IMR-90 (cell line): ENCODE measurements around the gene FER. TPM values are rescaled to one million over a fixed set of nuclear protein-coding genes. Genes with fewer than 3 reads are reported as not detected.
A peak's percentile ranks its signal among the peaks of the same experiment; 100 is the strongest.

Experiments used
- ATAC-seq: fragments of 200-7000 bp; cut with Tn5 transposase; 2 replicates; pipeline ENCODE4 v1.9.1; 2020; ENCODE audit warnings: low read depth, mild to moderate bottlenecking, moderate library complexity
- BruUV-seq: library from RNA; stranded (reverse); fragments of 400-500 nt; replicated peaks from 2 replicates; lab custom pipeline; 2021; lab: Mats Ljungman, UMichigan
- CTCF ChIA-PET: fragments of 300-600 bp; formaldehyde crosslinking; extraction: SDS; loops from one replicate; lab custom pipeline; 2021; ENCODE audit warnings: antibody characterized with exemption; lab: Yijun Ruan, JAX
- POLR2A ChIA-PET: fragments of 300-600 bp; sonication (Branson Sonifier 250); formaldehyde crosslinking; loops from one replicate; lab custom pipeline; 2022; ENCODE audit warnings: antibody characterized with exemption; ENCODE audit not compliant: unreplicated experiment; lab: Charles Lee
- DNase-seq: peaks from one replicate; pipeline ENCODE4 v3.0.0; 2013
- H2AFZ ChIP-seq: replicated peaks from 2 replicates; pipeline ENCODE3; 2013; ENCODE audit warnings: low read length, mild to moderate bottlenecking; ENCODE audit not compliant: poor library complexity
- H2AK5ac ChIP-seq: 2 replicates; pipeline ENCODE4 v1.6.1; 2013; ENCODE audit warnings: low read depth, low read length, inconsistent platforms
- H2AK9ac ChIP-seq: replicated peaks from 2 replicates; pipeline ENCODE3; 2013; ENCODE audit warnings: mild to moderate bottlenecking, low read depth, low read length, moderate library complexity; ENCODE audit not compliant: poor library complexity
- H2BK120ac ChIP-seq: 2 replicates; pipeline ENCODE4 v1.6.1; 2013; ENCODE audit warnings: low read depth, low read length, inconsistent platforms
- H2BK15ac ChIP-seq: 3 replicates; pipeline ENCODE4 v1.6.1; 2013; ENCODE audit warnings: low read depth, low read length, inconsistent platforms
- H2BK20ac ChIP-seq: 2 replicates; pipeline ENCODE4 v1.6.1; 2013; ENCODE audit warnings: low read depth, mild to moderate bottlenecking, inconsistent platforms, low read length, moderate library complexity
- H2BK5ac ChIP-seq: 2 replicates; pipeline ENCODE4 v1.6.1; 2013; ENCODE audit warnings: mild to moderate bottlenecking, low read depth, low read length, inconsistent platforms; ENCODE audit not compliant: poor library complexity, severe bottlenecking
- H3K14ac ChIP-seq: replicated peaks from 2 replicates; pipeline ENCODE4 v1.6.1; 2013; ENCODE audit warnings: low read depth, low read length, inconsistent platforms
- H3K18ac ChIP-seq: 2 replicates; pipeline ENCODE4 v1.6.1; 2013; ENCODE audit warnings: low read depth, low read length, control low read depth
- H3K23ac ChIP-seq: 2 replicates; pipeline ENCODE4 v1.6.1; 2013; ENCODE audit warnings: low read depth, low read length, inconsistent platforms
- H3K27ac ChIP-seq: 2 replicates; pipeline ENCODE4 v1.5.1; 2013; ENCODE audit warnings: mild to moderate bottlenecking, control low read depth, low read length; ENCODE audit not compliant: insufficient read depth
- H3K27me3 ChIP-seq: 2 replicates; pipeline ENCODE4 v1.6.1; 2013; ENCODE audit warnings: low read length; ENCODE audit not compliant: control insufficient read depth, insufficient read depth
- H3K36me3 ChIP-seq: 2 replicates; pipeline ENCODE4 v1.6.1; 2013; ENCODE audit warnings: low read length, mixed read lengths; ENCODE audit not compliant: control insufficient read depth, insufficient read depth
- H3K4ac ChIP-seq: 2 replicates; pipeline ENCODE4 v1.6.1; 2013; ENCODE audit warnings: low read depth, low read length, inconsistent platforms
- H3K4me1 ChIP-seq: 2 replicates; pipeline ENCODE4 v1.6.1; 2013; ENCODE audit warnings: low read length, mixed read lengths; ENCODE audit not compliant: control insufficient read depth, insufficient read depth
- H3K4me2 ChIP-seq: 2 replicates; pipeline ENCODE4 v1.6.1; 2013; ENCODE audit warnings: low read depth, mild to moderate bottlenecking, control low read depth, low read length, moderate library complexity
- H3K4me3 ChIP-seq: 2 replicates; pipeline ENCODE4 v1.5.1; 2013; ENCODE audit warnings: low read depth, mild to moderate bottlenecking, control low read depth, low read length, moderate library complexity; ENCODE audit not compliant: insufficient read depth
- H3K56ac ChIP-seq: 2 replicates; pipeline ENCODE4 v1.6.1; 2013; ENCODE audit warnings: low read length, inconsistent platforms; ENCODE audit not compliant: insufficient read depth; ENCODE audit errors: extremely low read depth
- H3K79me1 ChIP-seq, 2 experiments: 2 replicates each; pipeline ENCODE4 v1.6.1; 2013; ENCODE audit warnings: low read length in 2 of 2, inconsistent platforms in 1 of 2, low read depth in 1 of 2
- H3K9ac ChIP-seq: 2 replicates; pipeline ENCODE4 v1.6.1; 2013; ENCODE audit warnings: low read depth, low read length, control low read depth
- H3K9me1 ChIP-seq: 2 replicates; pipeline ENCODE4 v1.6.1; 2013; ENCODE audit warnings: low read length, inconsistent platforms; ENCODE audit not compliant: insufficient read depth
- H3K9me3 ChIP-seq: 2 replicates; pipeline ENCODE4 v1.6.1; 2013; ENCODE audit warnings: low read length; ENCODE audit not compliant: control insufficient read depth, insufficient read depth
- H4K20me1 ChIP-seq: 2 replicates; pipeline ENCODE4 v1.6.1; 2013; ENCODE audit warnings: low read length, inconsistent platforms; ENCODE audit not compliant: insufficient read depth
- H4K5ac ChIP-seq: 2 replicates; pipeline ENCODE4 v1.6.1; 2013; ENCODE audit warnings: mild to moderate bottlenecking, low read depth, low read length, control low read depth
- H4K8ac ChIP-seq, 2 experiments: 2 replicates each; pipeline ENCODE4 v1.6.1; 2013; ENCODE audit warnings: low read depth in 2 of 2, low read length in 2 of 2, control low read depth in 1 of 2, inconsistent platforms in 1 of 2
- H4K91ac ChIP-seq: 2 replicates; pipeline ENCODE4 v1.6.1; 2013; ENCODE audit warnings: low read depth, low read length, inconsistent platforms; ENCODE audit not compliant: insufficient read depth
- BHLHE40 ChIP-seq: fragments of 150-350 bp; IDR thresholded peaks from 2 replicates; pipeline ENCODE4 v1.6.1; 2016; ENCODE audit warnings: mild to moderate bottlenecking, low read depth, low read length
- CEBPB ChIP-seq: IDR thresholded peaks from 2 replicates; pipeline ENCODE4 v1.6.1; 2012; ENCODE audit warnings: low read depth, low read length, improper control_type of control experiment
- WGBS, 2 experiments: methylation state at CpG; one replicate each; pipeline versions ENCODE4 v1.1.5 to v1.1.7; 2013; ENCODE audit warnings: missing lambda C conversion rate in 2 of 2; ENCODE audit not compliant: insufficient read length in 1 of 2; ENCODE audit errors: extremely low coverage in 2 of 2; 5-methylcytosine and 5-hydroxymethylcytosine counted together
- dilution Hi-C: fragments of 300-500 bp; cut with HindIII; formaldehyde crosslinking; loops from one replicate; pipeline ENCODE4 v1.14.3; 2018; ENCODE audit warnings: low sequenced_read_pairs; ENCODE audit not compliant: unreplicated experiment
- in situ Hi-C: fragments of 300-500 bp; cut with MboI; formaldehyde crosslinking; loops from 3 replicates; pipeline ENCODE4 v1.14.3; 2019; ENCODE audit warnings: low sequenced_read_pairs, inconsistent platforms, mixed read lengths
- intact Hi-C: fragments of 100-400 bp; cut with micrococcal nuclease; formaldehyde crosslinking; loops from 2 replicates; pipeline ENCODE4 v1.10.0; 2022
- polyA plus RNA-seq, 3 experiments: library from polyadenylated mRNA; depleted of rRNA; stranded (reverse); fragments of >200 nt; gene quantifications; 2 replicates each; pipeline ENCODE4 v1.2.3, GENCODE V29; 2012; ENCODE audit warnings: low replicate concordance in 1 of 3
- total RNA-seq: library from RNA; depleted of rRNA; stranded (reverse); fragments of >200 nt; gene quantifications from 2 replicates; pipeline ENCODE4 v1.2.3, GENCODE V29; 2012

FER gene
- total and polyA plus RNA-seq, 2 of the 4 experiments (the other 2 are of a cell fraction), result 3.5 to 32.4 TPM

DNA sequence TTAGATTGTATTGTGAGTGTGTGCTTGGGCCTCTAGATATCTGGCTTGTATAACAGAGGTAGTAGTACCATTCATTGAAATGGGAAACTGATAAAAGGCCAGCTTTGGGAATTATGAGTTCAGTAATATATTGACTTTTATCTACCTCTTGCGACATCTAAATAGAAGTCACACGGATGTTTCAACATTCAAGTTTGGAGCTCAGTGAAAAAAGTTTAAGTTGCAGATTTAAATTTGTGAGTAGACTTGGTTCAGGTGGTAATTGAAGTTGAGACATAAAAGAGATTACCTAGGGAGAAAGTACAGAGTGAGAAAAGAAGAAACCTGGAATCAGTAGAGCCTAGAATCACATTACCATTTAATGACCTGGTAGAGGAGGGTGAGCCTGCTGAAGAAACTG, 189.5 kb downstream of the FER start:
- H2BK20ac ChIP-seq, result no peak overlapping the region
- ATAC-seq, result no peak
- TF ChIP-seq BHLHE40 (no peak), CEBPB (peak; percentile 29; the same call in 1 of the 2 replicates)
- no peak overlapping the region for H3K4me2 ChIP-seq
- H3K27me3 ChIP-seq, result no peaks in the 10 kb centered on the region
- no peak overlapping the region for H3K9ac ChIP-seq
- ChIA-PET POLR2A (interaction anchor here (0.6 kb wide), 1 partner anchor 821 kb away, joined by 3 read pairs; no protein-coding TSS in a partner anchor), CTCF (interaction anchor here (1.3 kb wide), 1 partner anchor 9 kb away, joined by 3 read pairs; no protein-coding TSS in a partner anchor)
- H3K9me3 ChIP-seq, result no peaks in the 10 kb centered on the region
- H2AK5ac ChIP-seq, result no peak overlapping the region
- no peak overlapping the region for H2AK9ac ChIP-seq
- peaks cover 0 to 4% of the 10 kb centered on the region in 2 experiments; a peak in 2 of 4 replicates for H3K79me1 ChIP-seq
- in situ Hi-C loops, result no loop called here
- BruUV-seq, result no TSS peak
- no peak overlapping the region for H2AFZ ChIP-seq
- dilution Hi-C loops, result no loop called here
- H4K91ac ChIP-seq, result no peak overlapping the region
- no peak overlapping the region for H3K18ac ChIP-seq
- H3K14ac ChIP-seq, result no peak overlapping the region
- no peak for DNase-seq
- no peaks in the 10 kb centered on the region for H3K4me1 ChIP-seq
- no peaks in the 10 kb centered on the region for H4K20me1 ChIP-seq
- no peak overlapping the region for H2BK15ac ChIP-seq
- no peak overlapping the region for H3K4ac ChIP-seq
- H4K8ac ChIP-seq, result no peak overlapping the region
- intact Hi-C loops, result no loop called here
- H2BK5ac ChIP-seq, result no peak overlapping the region
- H3K4me3 ChIP-seq, result no peak overlapping the region
- H2BK120ac ChIP-seq, result no peak overlapping the region
- no peak overlapping the region for H3K23ac ChIP-seq
- H3K56ac ChIP-seq, result no peak overlapping the region
- H4K5ac ChIP-seq, result no peak overlapping the region
- no peak overlapping the region for H3K27ac ChIP-seq
- no CpG with 5 or more reads among the region's 2 CpGs for WGBS, 2 experiments
- no peaks in the 10 kb centered on the region for H3K36me3 ChIP-seq
- no peaks in the 10 kb centered on the region; the same call in 1 of the 2 replicates for H3K9me1 ChIP-seq
